Amniotic stem cell (primary cell): Measurements from ENCODE around the gene AP4M1.
A peak's percentile ranks its signal among the peaks of the same experiment; 100 is the strongest.

Source experiments
- DNase-seq: peaks from one replicate; lab custom pipeline; 2025; lab: John Stamatoyannopoulos, UW

Gene AP4M1

GRCh38 chr7:100087055-100087750 lies 14.2 kb upstream of the AP4M1 start:
- peak; percentile 80 for DNase-seq

- no peak for DNase-seq
Measured at GRCh38 chr7:100088095-100088620, 13.3 kb upstream of the AP4M1 start.

GRCh38 chr7:100088621-100089457 lies 12.6 kb upstream of the AP4M1 start, which contains the start of gene COPS6:
Gene COPS6 (plus strand): TSS chr7:100088969. CDS start chr7:100088991, 22 bp downstream.
- no peak for DNase-seq

- no peak for DNase-seq
Measured at GRCh38 chr7:100089458-100090196, 11.8 kb upstream of the AP4M1 start.

GRCh38 chr7:100090527-100091410 lies 10.7 kb upstream of the AP4M1 start:
- no peak for DNase-seq

GRCh38 chr7:100091411-100092181 lies 9.8 kb upstream of the AP4M1 start:
- DNase-seq, result no peak

GRCh38 chr7:100093054-100093453 lies 8.4 kb upstream of the AP4M1 start:
- no peak for DNase-seq

GRCh38 chr7:100093498-100093897 lies 7.9 kb upstream of the AP4M1 start:
- no peak for DNase-seq

GRCh38 chr7:100093925-100094486 lies 7.4 kb upstream of the AP4M1 start:
- DNase-seq, result no peak

GRCh38 chr7:100095289-100095688 lies 6.2 kb upstream of the AP4M1 start:
- no peak for DNase-seq

- no peak for DNase-seq
Measured at GRCh38 chr7:100095704-100096103, 5.7 kb upstream of the AP4M1 start.

GRCh38 chr7:100098913-100099312 lies 2.5 kb upstream of the AP4M1 start:
- DNase-seq, result no peak

GRCh38 chr7:100099452-100099851 lies 2.0 kb upstream of the AP4M1 start:
- DNase-seq, result no peak

GRCh38 chr7:100100420-100101015 lies 925 bp upstream of the AP4M1 start:
- peak; percentile 97 for DNase-seq

- no peak for DNase-seq
Measured at GRCh38 chr7:100102950-100103840, 1.8 kb downstream of the AP4M1 start.

GRCh38 chr7:100105534-100105933 lies 4.1 kb downstream of the AP4M1 start:
- DNase-seq, result no peak

GRCh38 chr7:100106633-100107032 lies 5.2 kb downstream of the AP4M1 start:
- no peak for DNase-seq

- no peak for DNase-seq
Measured at GRCh38 chr7:100107125-100107737, 5.8 kb downstream of the AP4M1 start.
